Body of pancreas (tissue), 4 donors: ENCODE measurements around the gene OR51T1.

Experiments
- CTCF ChIP-seq, 7 experiments: fragments of 450-650 bp in 4 of 7; fragments of 200-600 bp in 3 of 7; sonication (generic) in 3 of 7; IDR thresholded peaks; one replicate each; pipeline ENCODE4 v1.5.1; 2016 to 2019; ENCODE audit warnings: antibody characterized with exemption in 7 of 7
- POLR2A ChIP-seq, 3 donors: fragments of 450-650 bp; IDR thresholded peaks; one replicate each; pipeline ENCODE4 v1.6.1; 2016; ENCODE audit warnings: antibody characterized with exemption in 3 of 3, mild to moderate bottlenecking in 2 of 3

DNA sequence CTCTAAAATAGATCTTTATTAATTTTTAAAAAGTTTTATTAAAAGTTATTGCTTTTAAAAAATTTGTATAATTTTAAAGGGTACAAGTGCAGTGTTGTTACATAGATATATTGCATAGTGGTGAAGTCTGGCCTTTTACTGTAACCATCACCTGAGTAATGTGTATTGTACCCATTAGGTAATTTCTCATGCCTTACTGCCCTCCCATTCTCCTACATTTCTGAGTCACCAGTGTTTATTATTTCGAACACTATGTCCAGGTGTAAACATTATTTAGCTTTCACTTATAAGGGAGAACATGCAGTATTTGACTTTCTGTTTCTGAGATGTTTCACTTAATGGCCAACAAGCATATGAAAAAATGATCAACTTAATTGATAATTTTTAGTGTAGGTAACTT, 40.1 kb downstream of the OR51T1 start:
- no peak for TF ChIP-seq CTCF (IDR thresholded peaks at IDR 0.05)
- TF ChIP-seq POLR2A (IDR thresholded peaks at IDR 0.05): no peak
